Kidney (tissue), 14 donors: ENCODE measurements around the gene MX2. TPM values are rescaled to one million over a fixed set of nuclear protein-coding genes. Genes with fewer than 3 reads are reported as not detected.
A peak's percentile ranks its signal among the peaks of the same experiment; 100 is the strongest.

Experiments used
- DNase-seq, 5 donors: peaks; one replicate each; pipeline ENCODE4 v3.0.0-alpha.2; 2013 to 2020
- FAIRE-seq: peaks from 2 replicates; lab custom pipeline; 2012; peaks lifted over from hg19 to GRCh38; lab: Jason Lieb, UNC
- H3K27ac ChIP-seq, 2 donors: one replicate each; pipeline ENCODE4 v1.7.0; 2013; ENCODE audit warnings: low read depth in 2 of 2, low read length in 2 of 2, inconsistent platforms in 1 of 2
- H3K27me3 ChIP-seq: one replicate; pipeline ENCODE4 v1.7.1; 2013; ENCODE audit warnings: low read length, inconsistent platforms; ENCODE audit not compliant: control insufficient read depth, insufficient read depth
- H3K36me3 ChIP-seq, 3 donors: one replicate each; pipeline versions ENCODE4 v1.7.0 to v1.7.1; 2013; ENCODE audit warnings: low read length in 3 of 3, control low read depth in 1 of 3, inconsistent platforms in 1 of 3; ENCODE audit not compliant: insufficient read depth in 3 of 3, control insufficient read depth in 2 of 3
- H3K4me1 ChIP-seq, 3 donors: one replicate each; pipeline versions ENCODE4 v1.7.0 to v1.7.1; 2013; ENCODE audit warnings: low read length in 3 of 3, inconsistent platforms in 1 of 3, low read depth in 1 of 3; ENCODE audit not compliant: control insufficient read depth in 2 of 3, insufficient read depth in 2 of 3
- H3K4me3 ChIP-seq, 3 donors: one replicate each; pipeline versions ENCODE4 v1.7.0 to v1.8.1; 2013; ENCODE audit warnings: low read length in 3 of 3, control low read depth in 1 of 3, inconsistent platforms in 1 of 3
- H3K9ac ChIP-seq, 3 donors: one replicate each; pipeline versions ENCODE4 v1.7.0 to v1.7.1; 2013; ENCODE audit warnings: low read length in 3 of 3, control low read depth in 1 of 3, inconsistent platforms in 1 of 3
- H3K9me3 ChIP-seq, 3 donors: one replicate each; pipeline versions ENCODE4 v1.7.0 to v1.7.1; 2013; ENCODE audit warnings: low read length in 3 of 3, control low read depth in 1 of 3, inconsistent platforms in 1 of 3; ENCODE audit not compliant: control insufficient read depth in 2 of 3, insufficient read depth in 1 of 3
- CTCF ChIP-seq: IDR thresholded peaks from 3 replicates; pipeline ENCODE4 v1.5.1; 2012; ENCODE audit warnings: mild to moderate bottlenecking, moderate library complexity, borderline replicate concordance; ENCODE audit not compliant: insufficient read depth; ENCODE audit errors: extremely low read depth
- intact Hi-C: fragments of 100-400 bp; cut with DNase I; formaldehyde crosslinking; loops from one replicate; pipeline ENCODE4 v1.11.1; 2022
- polyA plus RNA-seq: library from polyadenylated mRNA; stranded (reverse); fragments of 350-450 nt; fragmentation: Illumina TruSeq; extraction: RNeasy Lipid Tissue Mini Kit (QIAGEN cat#74804); gene quantifications from one replicate; pipeline ENCODE4 v1.2.3, GENCODE V29; 2014; ENCODE audit warnings: low read depth, low replicate concordance; ENCODE audit not compliant: insufficient read depth
- total RNA-seq: library from RNA; stranded (reverse); fragmentation: NEBNext Ultra II Directional; extraction: Animal tissue kit (Norgen Biotek cat#: 25700); gene quantifications from one replicate; pipeline ENCODE4 v1.2.1, GENCODE V29; 2021
- donor health status: control.
- donor health status: control.
- donor health status: control.
- donor health status: control.
- donor health status: control.
- donor health status: DM: yes; HTN: yes; CAD: no.
- donor health status: Normal renal cell carcinoma (clear cell type).

The MX2 gene
- total and polyA plus RNA-seq, 2 donors from 2014 or later, result 4.3 to 11.7 TPM

DNA sequence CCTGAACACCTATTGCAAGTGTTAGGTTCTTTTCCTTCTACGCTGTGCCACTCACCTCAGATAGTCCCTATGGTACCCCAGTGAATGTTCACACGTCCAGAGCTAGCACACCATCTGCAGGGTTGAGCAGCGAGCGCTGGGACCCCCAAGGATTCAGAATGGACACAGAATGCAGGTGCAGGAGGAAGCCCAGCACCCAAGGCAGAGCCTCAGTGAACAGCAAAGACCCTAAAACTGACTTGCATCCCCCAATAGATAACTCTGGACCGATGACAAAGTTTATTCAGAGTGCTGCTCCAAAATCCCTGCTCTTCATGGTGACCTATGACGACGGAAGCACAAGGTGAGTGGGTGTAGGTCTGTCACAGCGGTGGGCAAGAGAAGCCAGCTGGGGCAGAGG, 15.1 kb upstream of the MX2 start:
- DNase-seq, result no peak
- Histone ChIP-seq H3K4me3 (no peak overlapping the region), H3K27me3 (no peaks in the 10 kb centered on the region), H3K9ac (no peak overlapping the region), H3K27ac (no peak overlapping the region), H3K9me3 (peaks cover 0 to 3% (median 0%) of the 10 kb centered on the region in 3 donors), H3K36me3 (no peaks in the 10 kb centered on the region), H3K4me1 (no peaks in the 10 kb centered on the region)
- no peak for TF ChIP-seq CTCF
- no peak for FAIRE-seq
- intact Hi-C loops, result no loop called here

DNA sequence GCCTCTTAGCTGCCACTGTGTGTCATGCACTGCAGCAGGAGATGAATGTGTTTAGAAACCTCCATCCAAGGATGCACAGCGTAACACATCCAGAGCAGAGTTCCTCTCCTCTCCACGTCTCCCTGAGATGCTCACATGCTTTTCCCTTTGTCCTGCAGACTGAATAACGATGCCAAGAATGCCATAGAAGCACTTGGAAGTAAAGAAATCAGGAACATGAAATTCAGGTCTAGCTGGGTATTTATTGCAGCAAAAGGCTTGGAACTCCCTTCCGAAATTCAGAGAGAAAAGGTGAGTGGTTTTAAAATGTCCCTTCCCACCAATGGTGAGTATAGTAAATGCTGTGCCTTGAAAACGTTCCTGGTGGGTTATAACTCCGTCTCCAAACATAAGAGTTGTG, 13.4 kb upstream of the MX2 start:
- Histone ChIP-seq H3K27me3 (no peaks in the 10 kb centered on the region), H3K36me3 (no peaks in the 10 kb centered on the region), H3K4me1 (no peaks in the 10 kb centered on the region), H3K27ac (no peak overlapping the region), H3K9me3 (no peaks in the 10 kb centered on the region), H3K4me3 (no peak overlapping the region), H3K9ac (no peak overlapping the region)
- DNase-seq (no peak), FAIRE-seq (no peak)
- TF ChIP-seq CTCF, result no peak
- intact Hi-C loops, result no loop called here

- intact Hi-C loops, result no loop called here
- no peak for TF ChIP-seq CTCF
- no peaks in the 10 kb centered on the region for H3K36me3 ChIP-seq
- no peaks in the 10 kb centered on the region for H3K4me1 ChIP-seq
- no peaks in the 10 kb centered on the region for H3K27me3 ChIP-seq
- FAIRE-seq (no peak), DNase-seq (peak in 3 of 5 donors; percentile 49 to 63 (median 58))
- H3K9me3 ChIP-seq, result no peaks in the 10 kb centered on the region
- no peak overlapping the region for H3K27ac ChIP-seq
- no peak overlapping the region for H3K9ac ChIP-seq
- no peak overlapping the region for H3K4me3 ChIP-seq
Measured at GRCh38 chr21:41349126-41349525, 12.7 kb upstream of the MX2 start.

DNA sequence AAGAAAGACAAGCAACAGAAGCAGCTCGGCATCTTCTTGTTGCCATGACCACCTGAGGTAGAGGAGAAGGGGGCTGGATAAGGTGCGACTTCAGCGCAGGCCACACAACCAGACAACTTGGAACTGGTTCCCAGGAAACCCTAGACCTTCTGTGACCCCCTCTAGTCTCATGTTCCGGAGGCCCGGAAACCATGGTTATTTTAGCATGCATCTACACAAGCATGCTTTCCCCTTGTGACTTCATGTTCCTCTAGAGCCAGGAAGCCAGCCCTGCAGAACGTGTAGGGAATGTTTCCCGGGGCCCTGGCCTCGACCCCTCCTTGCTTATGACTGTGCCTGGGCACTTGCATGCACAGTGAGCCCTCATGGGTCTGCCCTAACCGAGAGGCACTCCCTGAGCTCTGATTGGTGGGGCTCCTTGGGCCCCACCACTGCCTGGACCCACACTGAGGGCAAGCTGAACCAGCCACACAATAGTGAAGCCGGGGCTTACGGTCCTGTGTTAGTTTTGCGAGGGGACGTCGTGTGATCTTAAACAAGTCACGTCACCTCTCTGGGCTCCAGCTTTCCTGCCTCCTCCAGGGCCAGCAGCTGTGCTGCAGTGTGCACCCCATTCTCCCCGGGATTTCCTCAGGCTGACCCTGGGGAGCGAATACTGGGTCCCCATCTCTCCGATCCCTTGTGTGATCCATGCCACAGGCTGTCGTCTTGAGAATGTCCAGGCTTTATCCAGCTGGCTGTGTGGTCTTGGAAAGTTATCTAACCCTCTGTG, 12.0 kb upstream of the MX2 start:
- Histone ChIP-seq H3K4me1 (no peaks in the 10 kb centered on the region), H3K4me3 (no peak overlapping the region), H3K27ac (no peak overlapping the region), H3K27me3 (no peaks in the 10 kb centered on the region), H3K9ac (no peak overlapping the region), H3K36me3 (no peaks in the 10 kb centered on the region), H3K9me3 (no peaks in the 10 kb centered on the region)
- intact Hi-C loops, result no loop called here
- TF ChIP-seq CTCF, result no peak
- no peak for FAIRE-seq
- peak in 3 of 5 donors; percentile 36 to 47 (median 44) for DNase-seq
